Keratinocyte (primary cell): ENCODE data around the gene STK32B. TPM values are rescaled to one million over a fixed set of nuclear protein-coding genes. Genes with fewer than 3 reads are reported as not detected.

Source experiments
- DNase-seq: peaks from one replicate; pipeline ENCODE4 v3.0.0-alpha.2; 2011; ENCODE audit warnings: low read depth, missing footprints, low spot score
- FAIRE-seq: peaks from 2 replicates; lab custom pipeline; 2011; peaks lifted over from hg19 to GRCh38; lab: Jason Lieb, UNC
- H2AFZ ChIP-seq: 2 replicates; pipeline ENCODE4 v1.6.0; 2012; ENCODE audit warnings: low read length, control low read depth, inconsistent platforms; ENCODE audit not compliant: control insufficient read depth
- H3K27ac ChIP-seq: 2 replicates; pipeline ENCODE4 v1.5.1; 2011; ENCODE audit warnings: low read length; ENCODE audit not compliant: control insufficient read depth, insufficient read depth
- H3K27me3 ChIP-seq: 3 replicates; pipeline ENCODE4 v1.6.0; 2011; ENCODE audit warnings: low read length; ENCODE audit not compliant: control insufficient read depth, insufficient read depth; ENCODE audit errors: extremely low read depth
- H3K36me3 ChIP-seq, 2 experiments: 2 replicates in 1 of 2; 3 replicates in 1 of 2; pipeline ENCODE4 v1.5.1; 2011; ENCODE audit warnings: low read length in 2 of 2, mild to moderate bottlenecking in 1 of 2; ENCODE audit not compliant: control insufficient read depth in 2 of 2, insufficient read depth in 2 of 2; ENCODE audit errors: extremely low read depth in 1 of 2
- H3K4me1 ChIP-seq: 3 replicates; pipeline ENCODE4 v1.5.1; 2011; ENCODE audit warnings: low read length; ENCODE audit not compliant: control insufficient read depth, insufficient read depth; ENCODE audit errors: extremely low read depth
- H3K4me2 ChIP-seq: 3 replicates; pipeline ENCODE4 v1.6.0; 2011; ENCODE audit warnings: low read depth, low read length; ENCODE audit not compliant: control insufficient read depth, insufficient read depth; ENCODE audit errors: extremely low read depth
- H3K4me3 ChIP-seq, 3 experiments: fragments of 200-600 bp in 1 of 3; sonication (generic) in 1 of 3; 2 replicates in 2 of 3; 3 replicates in 1 of 3; pipeline ENCODE4 v1.5.1; 2011 to 2016; ENCODE audit warnings: low read length in 3 of 3, mild to moderate bottlenecking in 3 of 3, control low read depth in 2 of 3, inconsistent platforms in 1 of 3, low read depth in 1 of 3, mixed read lengths in 1 of 3, mixed run types in 1 of 3, moderate library complexity in 1 of 3; ENCODE audit not compliant: control insufficient read depth in 2 of 3, insufficient read depth in 2 of 3; ENCODE audit errors: extremely low read depth in 1 of 3
- H3K79me2 ChIP-seq: 2 replicates; pipeline ENCODE4 v1.6.0; 2012; ENCODE audit warnings: low read length; ENCODE audit not compliant: control insufficient read depth, insufficient read depth
- H3K9ac ChIP-seq: 3 replicates; pipeline ENCODE4 v1.6.0; 2011; ENCODE audit warnings: low read length; ENCODE audit not compliant: control insufficient read depth, insufficient read depth; ENCODE audit errors: extremely low read depth
- H3K9me1 ChIP-seq: 3 replicates; pipeline ENCODE4 v1.6.0; 2011; ENCODE audit warnings: low read length; ENCODE audit not compliant: control insufficient read depth, insufficient read depth; ENCODE audit errors: extremely low read depth
- H3K9me3 ChIP-seq: 2 replicates; pipeline ENCODE4 v1.5.1; 2012; ENCODE audit warnings: low read depth, low read length; ENCODE audit not compliant: control insufficient read depth
- H4K20me1 ChIP-seq: 3 replicates; pipeline ENCODE4 v1.6.0; 2011; ENCODE audit warnings: low read length; ENCODE audit not compliant: control insufficient read depth, insufficient read depth; ENCODE audit errors: extremely low read depth
- CTCF ChIP-seq, 3 experiments: IDR thresholded peaks in 1 of 3; conservative IDR thresholded peaks in 1 of 3; optimal IDR thresholded peaks in 1 of 3; 2 replicates in 2 of 3; 3 replicates in 1 of 3; pipeline versions ENCODE3 to v1.5.1; 2011; ENCODE audit warnings: low read length in 3 of 3, mild to moderate bottlenecking in 3 of 3, moderate library complexity in 2 of 3, control low read depth in 1 of 3, inconsistent platforms in 1 of 3; ENCODE audit not compliant: insufficient read depth in 2 of 3; ENCODE audit errors: extremely low read depth in 1 of 3
- EZH2 ChIP-seq: IDR thresholded peaks from one replicate; pipeline ENCODE4 v1.6.1; 2012; ENCODE audit warnings: inconsistent platforms, mild to moderate bottlenecking, low read length, moderate library complexity
- dilution Hi-C: fragments of 300-500 bp; cut with MboI; formaldehyde crosslinking; loops from one replicate; pipeline ENCODE4 v1.7.0; 2020; ENCODE audit warnings: low sequenced_read_pairs; ENCODE audit not compliant: extremely low pct_ligation_motif_present
- polyA plus RNA-seq, 5 experiments: library from polyadenylated mRNA; depleted of rRNA in 3 of 5; stranded (reverse) in 3 of 5; stranded (forward) in 1 of 5; unstranded in 1 of 5; fragments of >200 nt; gene quantifications; 1 replicate in 1 of 5; 2 replicates in 3 of 5; 3 replicates in 1 of 5; pipeline versions ENCODE4 v1.2.1 to v1.2.3, GENCODE V29; 2011 to 2012; ENCODE audit warnings: missing spikeins in 2 of 5, low read depth in 1 of 5, low replicate concordance in 1 of 5

The STK32B gene
- polyA plus RNA-seq, 1 donor (not counting 4 experiments of a cell fraction or from before 2014, with no cell fraction given): 3.4 TPM

DNA sequence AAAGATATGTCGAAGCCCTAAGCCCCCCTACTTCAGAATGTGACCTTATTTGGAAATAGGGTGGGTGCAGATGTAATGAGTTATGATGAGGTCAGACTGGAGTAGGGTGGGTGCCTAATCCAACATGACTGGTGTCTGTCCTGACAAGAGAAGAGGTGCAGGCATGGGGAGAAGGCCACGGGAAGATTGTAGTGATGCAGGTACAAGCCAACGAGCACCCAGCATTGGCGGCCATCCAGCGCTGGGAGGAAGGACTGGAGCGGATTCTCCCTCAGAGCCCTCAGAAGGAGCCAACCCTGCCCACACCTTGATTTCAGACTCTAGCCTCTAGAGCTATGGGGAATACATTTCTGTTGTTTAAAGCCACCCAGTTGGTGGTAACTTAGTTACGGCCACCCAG is 419.9 kb downstream of the STK32B start:
- no peaks in the 10 kb centered on the region for H4K20me1 ChIP-seq
- no peak for TF ChIP-seq CTCF (optimal IDR thresholded peaks at IDR 0.05 in 1 of 3, IDR thresholded peaks at IDR 0.05 in 1 of 3, conservative IDR thresholded peaks at IDR 0.05 in 1 of 3; ENCODE audit: extremely low read depth in 1 of 3, insufficient read depth in 2 of 3, low read length in 3 of 3)
- TF ChIP-seq EZH2: no peak
- no peak overlapping the region for H3K9ac ChIP-seq
- H3K27me3 ChIP-seq: no peaks in the 10 kb centered on the region
- H3K9me3 ChIP-seq: no peaks in the 10 kb centered on the region
- no peak overlapping the region for H3K4me2 ChIP-seq
- no peak overlapping the region for H3K4me3 ChIP-seq
- DNase-seq (no peak), FAIRE-seq (no peak)
- dilution Hi-C loops: no loop called here
- no peaks in the 10 kb centered on the region for H3K79me2 ChIP-seq
- H2AFZ ChIP-seq: no peak overlapping the region
- no peaks in the 10 kb centered on the region for H3K36me3 ChIP-seq
- no peaks in the 10 kb centered on the region for H3K9me1 ChIP-seq
- no peak overlapping the region for H3K27ac ChIP-seq
- no peaks in the 10 kb centered on the region for H3K4me1 ChIP-seq

DNA sequence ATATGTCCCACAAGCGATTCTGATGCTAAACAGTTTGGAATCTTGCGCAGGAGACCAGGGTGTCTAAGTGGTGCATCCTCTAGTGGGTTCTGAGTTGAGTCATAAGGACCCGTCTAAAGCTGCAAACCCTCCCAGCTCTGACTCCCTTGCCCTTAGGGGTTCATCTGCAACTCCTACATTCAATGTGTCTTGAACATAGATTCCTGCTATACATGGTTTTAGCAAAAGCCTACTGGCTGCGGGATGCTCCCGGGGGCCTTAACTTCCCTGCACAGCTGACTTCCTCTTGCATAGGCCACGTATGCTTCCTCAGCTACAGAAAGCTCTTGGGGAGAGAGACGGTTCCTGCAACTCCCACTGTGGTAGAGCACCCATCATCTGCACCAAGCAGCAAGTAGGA is 420.4 kb downstream of the STK32B start:
- no peak overlapping the region for H2AFZ ChIP-seq
- H3K4me1 ChIP-seq: no peaks in the 10 kb centered on the region
- no peak overlapping the region for H3K4me3 ChIP-seq
- no peak overlapping the region for H3K4me2 ChIP-seq
- FAIRE-seq (no peak), DNase-seq (no peak)
- H3K9me1 ChIP-seq: no peaks in the 10 kb centered on the region
- H3K79me2 ChIP-seq: no peaks in the 10 kb centered on the region
- H3K36me3 ChIP-seq: no peaks in the 10 kb centered on the region
- H4K20me1 ChIP-seq: no peaks in the 10 kb centered on the region
- dilution Hi-C loops: no loop called here
- H3K9me3 ChIP-seq: no peaks in the 10 kb centered on the region
- H3K9ac ChIP-seq: no peak overlapping the region
- TF ChIP-seq EZH2 (no peak), CTCF (optimal IDR thresholded peaks at IDR 0.05 in 1 of 3, IDR thresholded peaks at IDR 0.05 in 1 of 3, conservative IDR thresholded peaks at IDR 0.05 in 1 of 3; ENCODE audit: extremely low read depth in 1 of 3, insufficient read depth in 2 of 3, low read length in 3 of 3) (no peak)
- no peak overlapping the region for H3K27ac ChIP-seq
- no peaks in the 10 kb centered on the region for H3K27me3 ChIP-seq
